ENCODE measurements around the gene PLA2G15.

DNA sequence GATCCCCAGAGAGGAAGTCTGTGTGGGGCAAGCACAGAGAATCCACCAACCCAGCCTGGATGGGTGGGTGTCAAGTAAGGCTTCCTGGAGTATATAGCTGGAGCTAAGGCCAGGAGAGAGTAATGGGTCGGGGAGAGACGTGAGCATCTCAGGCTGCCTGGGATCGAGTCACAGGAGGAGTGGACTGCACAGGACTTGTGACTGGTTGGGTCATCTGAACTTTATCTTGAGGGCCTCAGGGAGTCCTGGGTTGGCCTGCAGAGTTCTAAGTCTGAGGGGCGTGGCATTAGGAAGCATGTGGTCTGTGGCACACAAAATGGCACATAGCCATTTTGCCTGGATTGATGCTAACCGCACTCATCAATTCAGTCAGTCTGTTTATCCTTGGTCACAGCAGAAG, 1.5 kb downstream of the PLA2G15 start:
- TF ChIP-seq, protein P1, sequence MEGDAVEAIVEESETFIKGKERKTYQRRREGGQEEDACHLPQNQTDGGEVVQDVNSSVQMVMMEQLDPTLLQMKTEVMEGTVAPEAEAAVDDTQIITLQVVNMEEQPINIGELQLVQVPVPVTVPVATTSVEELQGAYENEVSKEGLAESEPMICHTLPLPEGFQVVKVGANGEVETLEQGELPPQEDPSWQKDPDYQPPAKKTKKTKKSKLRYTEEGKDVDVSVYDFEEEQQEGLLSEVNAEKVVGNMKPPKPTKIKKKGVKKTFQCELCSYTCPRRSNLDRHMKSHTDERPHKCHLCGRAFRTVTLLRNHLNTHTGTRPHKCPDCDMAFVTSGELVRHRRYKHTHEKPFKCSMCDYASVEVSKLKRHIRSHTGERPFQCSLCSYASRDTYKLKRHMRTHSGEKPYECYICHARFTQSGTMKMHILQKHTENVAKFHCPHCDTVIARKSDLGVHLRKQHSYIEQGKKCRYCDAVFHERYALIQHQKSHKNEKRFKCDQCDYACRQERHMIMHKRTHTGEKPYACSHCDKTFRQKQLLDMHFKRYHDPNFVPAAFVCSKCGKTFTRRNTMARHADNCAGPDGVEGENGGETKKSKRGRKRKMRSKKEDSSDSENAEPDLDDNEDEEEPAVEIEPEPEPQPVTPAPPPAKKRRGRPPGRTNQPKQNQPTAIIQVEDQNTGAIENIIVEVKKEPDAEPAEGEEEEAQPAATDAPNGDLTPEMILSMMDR (IDR thresholded peaks at IDR 0.05; ENCODE audit: poor library complexity): no peak
- TF ChIP-seq EZH2 (IDR thresholded peaks at IDR 0.05; ENCODE audit: borderline replicate concordance) (no peak), EZH2phosphoT487 (IDR thresholded peaks at IDR 0.05; ENCODE audit: low read depth, severe bottlenecking, unreplicated experiment) (no peak)

All from hepatocyte (in vitro differentiated cells).